Stimulated activated CD8-positive, alpha-beta memory T cell treated with anti-CD3 and anti-CD28 coated beads, Interleukin-4, amount 100 ng/mL, for 4 hours (primary cell): ENCODE data around the gene DBNL.

ENCODE experiments used
- DNase-seq, 2 donors: peaks; one replicate each; pipeline ENCODE4 v3.0.0-alpha.2; 2020; ENCODE audit warnings: low read depth in 2 of 2, low spot score in 1 of 2

The DBNL gene

DNA sequence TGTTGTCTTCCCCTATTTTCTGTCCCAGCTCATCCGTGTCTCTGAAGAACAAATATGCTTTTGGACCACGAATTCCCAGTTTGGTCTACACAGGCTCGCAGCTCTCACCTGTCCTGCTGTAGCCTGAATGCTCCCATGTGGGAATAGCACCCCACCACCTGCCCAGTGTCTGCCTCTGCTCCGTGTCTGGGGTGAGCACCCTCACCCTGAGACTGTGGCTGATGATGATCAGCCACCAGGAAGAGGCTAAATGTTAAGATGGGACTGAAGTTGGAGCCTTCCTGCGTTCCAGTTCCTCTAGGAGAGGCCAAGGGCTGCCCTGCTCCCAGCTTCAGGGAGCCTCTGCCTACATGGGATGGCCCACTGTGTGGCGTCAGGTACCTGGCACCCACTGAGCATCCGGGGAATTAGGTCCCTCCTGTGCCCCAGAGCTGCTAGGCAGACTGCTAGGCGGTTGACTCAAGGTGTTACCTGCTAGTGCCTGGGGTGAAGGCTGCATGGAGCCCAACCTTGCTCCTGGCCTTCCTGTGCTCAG is 17.2 kb downstream of the DBNL start:
- DNase-seq, result no peak

DNA sequence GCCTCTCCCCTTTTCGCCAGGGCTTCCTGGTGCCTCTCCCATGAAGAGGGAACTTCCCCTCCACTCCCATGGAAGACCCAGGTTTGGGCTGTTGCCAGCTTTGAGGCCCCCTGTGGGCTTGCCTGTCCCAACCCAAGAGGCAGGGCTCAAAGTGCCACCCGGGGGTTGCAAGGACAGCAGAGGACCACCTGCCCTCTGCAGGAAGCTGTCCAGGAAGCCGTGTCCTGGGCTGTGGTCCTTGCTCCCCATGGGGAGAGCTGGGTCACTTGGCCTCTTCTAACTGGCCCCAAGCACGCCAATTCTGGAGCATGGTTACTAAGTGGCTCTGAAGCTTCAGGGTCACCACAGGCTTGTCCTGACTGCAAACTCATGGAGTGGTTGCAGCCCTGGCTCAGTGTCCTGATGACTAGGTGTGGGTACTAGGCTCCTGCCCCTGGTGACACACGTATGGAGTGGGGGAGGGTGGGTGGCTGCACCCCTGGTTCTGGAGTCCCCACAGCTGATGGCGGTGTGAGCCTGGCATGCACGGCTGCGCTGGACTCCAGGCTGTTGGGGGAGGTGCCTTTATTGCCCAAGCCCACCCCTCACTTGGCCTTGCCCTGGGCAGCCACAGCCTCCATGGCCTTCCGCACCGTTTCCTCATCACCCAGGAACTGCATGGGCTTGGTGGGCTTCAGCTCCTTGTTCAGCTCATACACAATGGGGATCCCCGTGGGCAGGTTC is 17.8 kb downstream of the DBNL start:
- DNase-seq, result no peak

DNA sequence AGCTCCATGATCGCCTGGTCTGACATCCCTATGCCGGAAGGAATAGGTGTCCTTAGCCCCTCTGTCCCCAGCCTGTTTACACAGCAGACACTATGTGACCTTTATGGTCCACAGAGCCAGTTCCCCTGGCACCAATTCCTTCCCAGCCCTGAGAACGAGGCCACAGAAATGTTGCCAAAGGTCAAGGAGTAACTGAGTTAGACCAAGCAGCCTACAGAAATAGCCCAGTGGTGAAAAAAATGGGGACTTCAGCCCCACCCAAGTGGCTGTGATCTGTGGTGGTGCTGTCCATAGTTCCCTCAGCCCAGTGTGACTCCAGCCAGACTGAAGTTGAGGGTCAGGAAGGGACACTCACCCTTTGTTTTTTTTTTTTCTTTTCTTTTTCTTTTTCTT is 18.4 kb downstream of the DBNL start:
- no peak for DNase-seq

DNA sequence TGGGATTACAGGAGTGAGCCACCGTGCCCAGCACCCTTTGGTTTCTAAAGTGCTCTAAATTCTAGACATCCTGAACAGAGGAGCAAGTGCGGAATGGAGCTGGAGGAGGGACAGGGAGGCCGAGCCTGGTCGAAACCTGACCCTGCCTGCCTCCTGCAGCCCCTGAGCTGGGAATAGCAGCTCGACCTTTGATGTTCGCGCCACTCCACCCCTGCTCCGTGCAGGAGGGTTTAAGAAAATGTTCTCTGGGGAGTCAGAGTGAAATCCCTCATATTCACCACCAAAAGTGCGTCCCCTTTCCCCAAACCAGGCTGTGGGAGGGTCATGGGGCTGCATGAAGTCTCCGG is 19.0 kb downstream of the DBNL start:
- no peak for DNase-seq

DNA sequence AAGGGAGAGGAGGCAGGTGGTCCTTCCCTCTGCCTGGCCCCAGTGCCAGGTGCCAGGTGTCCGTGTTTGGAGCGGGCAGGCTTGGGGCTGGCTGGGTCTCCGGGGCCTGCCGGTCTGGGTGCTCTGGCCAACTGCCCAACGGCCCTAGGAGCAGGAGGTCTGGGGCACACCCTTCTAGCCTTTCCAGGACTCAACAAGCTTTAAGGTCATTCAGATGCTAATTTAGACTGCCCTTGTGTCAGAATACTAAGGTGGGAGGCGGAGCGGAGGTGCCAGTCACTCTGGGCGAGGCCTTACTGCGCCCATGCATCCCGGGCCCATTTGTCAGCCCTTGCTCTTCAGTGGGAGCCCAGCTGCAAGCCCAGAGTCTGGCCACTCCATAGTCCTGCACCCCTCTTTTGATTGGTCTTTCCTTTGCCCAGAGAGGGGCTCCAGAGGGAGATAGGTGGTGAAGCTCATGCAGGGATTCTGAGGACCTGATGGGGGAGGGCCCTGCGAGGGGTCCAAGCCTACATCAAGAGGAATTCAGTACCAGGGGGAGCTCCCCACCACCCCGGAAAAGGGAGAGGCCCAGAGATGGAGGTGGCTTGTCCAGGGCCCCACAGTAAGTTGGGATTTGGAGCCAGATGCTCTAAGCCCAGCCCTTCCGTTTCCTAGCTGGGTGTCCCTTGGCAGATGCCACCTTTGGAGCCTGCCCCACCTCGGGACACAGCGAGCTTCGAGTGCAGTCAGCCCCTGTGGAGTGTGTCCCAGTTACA is 19.6 kb downstream of the DBNL start:
- no peak for DNase-seq

DNA sequence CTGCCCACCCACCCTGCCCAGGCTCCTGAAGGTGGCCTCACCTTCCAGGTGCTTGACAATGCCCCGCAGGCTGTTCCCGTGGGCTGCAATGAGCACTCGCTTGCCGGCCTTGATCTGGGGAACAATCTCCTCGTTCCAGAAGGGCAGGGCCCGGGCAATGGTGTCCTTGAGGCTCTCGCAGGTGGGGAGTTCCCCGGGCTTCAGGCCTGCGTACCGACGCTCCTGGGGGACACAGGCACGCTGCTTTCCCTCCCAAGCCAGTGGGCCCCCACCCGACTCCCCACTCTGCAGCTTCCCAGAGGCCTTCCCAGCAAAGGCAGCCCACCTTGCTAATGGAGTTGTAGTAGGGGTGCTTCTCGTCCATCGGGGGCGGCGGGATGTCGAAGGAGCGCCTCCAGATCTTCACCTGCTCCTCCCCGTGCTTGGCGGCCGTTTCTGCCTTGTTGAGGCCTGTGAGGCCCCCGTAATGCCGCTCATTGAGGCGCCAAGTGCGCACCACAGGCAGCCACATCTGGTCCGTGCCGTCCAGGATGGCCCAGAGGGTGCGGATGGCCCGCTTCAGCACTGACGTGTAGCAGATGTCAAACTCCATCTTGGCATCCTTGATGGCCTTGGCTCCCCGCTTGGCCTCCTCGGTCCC is 20.4 kb downstream of the DBNL start:
- DNase-seq, result no peak

DNA sequence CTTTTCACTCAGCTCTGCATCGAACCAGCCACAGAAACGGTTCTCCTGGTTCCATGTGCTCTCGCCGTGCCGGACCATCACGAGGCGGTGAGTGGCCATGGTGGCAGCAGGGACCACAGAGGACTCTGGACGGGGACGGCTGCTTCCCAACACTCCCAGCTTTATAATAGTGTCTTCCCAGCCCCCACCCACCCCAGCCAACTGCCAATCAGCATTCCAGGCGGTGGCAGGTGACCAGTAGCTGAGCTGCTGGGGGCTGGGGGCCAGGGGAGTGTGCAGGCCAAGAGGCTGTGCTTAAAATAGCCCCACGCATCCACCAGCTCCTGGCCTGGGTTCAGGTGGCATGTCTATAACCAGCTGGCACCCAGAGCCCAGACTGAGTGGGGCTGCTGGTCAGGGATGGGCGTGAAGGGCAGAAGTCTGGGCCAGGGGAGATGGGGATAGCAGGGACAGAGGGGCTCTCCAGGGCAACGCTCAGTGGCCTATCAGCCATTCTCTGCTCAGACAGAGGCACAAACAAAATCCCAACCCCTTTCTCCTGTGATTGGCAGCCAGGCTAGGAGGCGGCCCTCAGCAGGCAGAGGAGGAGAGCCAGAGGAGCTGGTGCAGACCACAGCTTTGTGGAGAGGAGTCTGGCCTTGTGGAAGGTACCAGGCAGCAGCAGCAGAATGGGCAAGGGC is 21.1 kb downstream of the DBNL start, which contains the start of gene PGAM2:
TSS of gene PGAM2 (minus strand) at position 137 of the 680 bp plus-strand sequence. CDS start at position 99, 38 bp downstream.
- DNase-seq, result no peak

DNA sequence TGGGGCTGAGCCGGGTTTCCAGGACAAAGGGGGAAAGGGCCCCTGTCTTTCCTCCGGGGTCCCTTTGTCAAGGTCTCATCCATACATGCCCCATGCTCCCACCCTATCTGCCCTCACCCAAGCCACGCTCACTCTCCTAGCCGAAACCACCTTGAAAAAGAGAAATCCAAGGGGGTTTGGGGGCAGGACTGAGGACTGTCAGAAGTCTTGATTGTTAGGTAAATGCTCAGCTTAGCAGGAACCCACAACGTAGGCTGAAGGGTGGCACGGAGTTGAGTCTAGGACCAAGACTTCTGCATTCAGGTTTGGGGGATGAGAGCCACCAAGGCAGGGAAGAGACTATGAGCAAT is 21.6 kb downstream of the DBNL start:
- no peak for DNase-seq

DNA sequence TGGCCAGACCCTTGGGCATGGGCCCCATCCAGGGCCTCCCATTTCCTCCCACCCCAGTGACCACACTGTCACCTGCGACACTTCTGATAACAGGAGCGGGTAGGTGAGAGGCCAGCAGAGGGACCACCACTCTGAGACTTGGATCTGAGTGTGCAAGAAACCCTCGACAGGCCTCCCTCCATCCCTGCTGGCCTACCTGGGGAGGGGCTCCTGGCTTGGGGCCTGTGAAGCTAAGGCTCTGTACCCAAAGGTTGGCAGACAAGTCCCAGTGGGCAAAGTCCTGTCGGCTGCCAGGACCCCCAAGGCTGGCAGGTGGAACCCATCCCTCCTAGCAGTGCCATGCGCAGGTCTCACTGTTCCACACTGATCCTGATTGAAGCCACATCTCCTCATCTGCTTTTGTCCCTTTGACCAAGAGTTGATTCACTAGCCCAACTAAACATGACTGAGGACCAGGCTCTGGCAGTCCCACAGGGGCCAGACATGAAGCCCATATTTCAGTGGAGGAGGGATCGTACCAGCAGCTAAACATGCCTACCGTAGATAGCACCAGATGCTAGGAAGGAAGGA is 22.1 kb downstream of the DBNL start:
- DNase-seq, result no peak

DNA sequence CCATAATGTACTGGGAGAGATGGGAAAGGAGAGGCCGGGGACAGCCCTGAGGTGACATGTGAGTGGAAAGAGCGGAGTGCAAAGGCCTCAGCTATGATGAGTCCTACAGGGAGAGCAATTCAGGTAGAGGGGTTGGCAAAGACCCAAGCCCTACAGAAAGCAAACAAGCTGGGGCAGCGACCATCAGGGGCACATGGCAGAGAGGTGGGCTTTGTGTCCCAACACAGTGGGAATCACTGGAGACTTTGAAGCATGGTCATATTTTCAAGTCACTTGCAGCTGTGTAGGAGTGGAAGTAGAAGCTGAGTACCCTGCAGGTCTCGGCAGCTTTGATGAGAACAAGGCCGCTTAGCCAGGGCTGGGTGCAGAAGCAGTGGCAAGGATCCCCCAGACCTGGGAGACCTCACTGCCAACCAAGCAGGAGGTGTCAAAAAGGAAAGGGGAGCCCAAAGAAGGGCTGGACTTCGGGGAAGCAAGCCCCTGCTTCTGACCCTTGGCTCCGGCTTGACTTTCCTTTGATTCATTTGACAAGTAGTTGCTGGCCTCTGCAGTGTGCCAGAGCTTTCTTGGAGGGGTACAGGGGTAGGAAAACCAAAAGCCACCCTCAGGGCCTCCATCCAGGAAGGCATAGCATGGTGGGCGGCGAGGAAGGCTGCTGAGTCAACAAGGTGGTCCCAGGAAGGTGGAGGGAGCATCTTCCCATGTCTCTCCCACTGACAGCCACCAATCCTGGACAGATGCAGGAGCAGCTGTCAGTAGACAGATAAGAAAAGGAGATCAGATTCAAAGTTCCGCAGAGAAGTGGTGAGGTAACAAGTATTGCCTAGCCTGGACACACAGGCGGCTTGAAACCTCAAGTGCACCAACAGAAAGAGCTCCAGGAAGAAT is 22.8 kb downstream of the DBNL start:
- no peak for DNase-seq

DNA sequence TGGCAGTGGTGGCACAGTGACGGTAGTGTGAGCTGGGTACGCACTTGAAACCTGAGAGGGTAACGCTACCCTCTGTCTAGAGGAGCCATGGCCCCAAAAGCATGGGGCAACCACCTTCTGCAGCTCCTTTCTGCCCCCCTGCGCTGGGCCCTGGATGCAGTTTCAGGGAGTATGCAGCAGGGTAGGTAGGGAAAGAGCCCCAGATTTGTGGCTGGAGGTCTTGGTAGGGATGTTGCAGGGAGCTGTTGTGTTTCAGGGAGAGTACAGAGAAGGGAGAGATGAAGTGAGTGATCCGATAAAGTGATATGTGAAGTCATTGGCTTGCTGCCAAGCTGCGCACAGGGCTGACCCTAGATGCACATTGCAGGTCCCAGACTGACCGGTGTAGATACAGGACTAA is 23.6 kb downstream of the DBNL start:
- DNase-seq, result no peak

DNA sequence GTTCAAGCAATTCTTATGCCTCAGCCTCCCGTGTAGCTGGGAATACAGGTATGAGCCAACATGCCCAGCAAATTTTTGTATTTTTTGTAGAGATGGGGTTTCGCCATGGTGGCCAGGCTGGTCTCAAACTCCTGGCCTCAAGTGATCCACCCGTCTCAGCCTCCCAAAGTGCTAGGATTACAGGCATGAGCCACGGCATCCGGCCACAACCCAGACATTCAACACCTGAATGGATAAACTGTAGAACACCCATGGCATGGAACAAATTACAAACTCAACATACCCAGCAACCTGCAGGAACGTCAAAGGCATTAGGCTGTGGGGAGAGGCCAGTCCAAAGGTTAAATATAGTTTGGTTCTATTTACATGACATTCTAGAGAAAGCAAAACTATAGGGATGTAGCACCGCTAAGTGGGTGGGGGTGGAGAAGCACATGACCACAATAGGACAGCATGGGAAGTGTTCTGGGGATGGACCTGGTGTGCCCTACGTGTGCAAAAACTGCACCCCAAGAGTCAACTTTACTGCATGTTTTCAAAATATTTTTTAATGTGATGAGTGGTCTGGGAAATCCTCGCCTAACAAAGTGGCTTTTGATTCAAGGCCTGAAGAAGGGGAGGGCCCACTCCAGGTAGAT is 27.3 kb downstream of the DBNL start:
- DNase-seq, result no peak

DNA sequence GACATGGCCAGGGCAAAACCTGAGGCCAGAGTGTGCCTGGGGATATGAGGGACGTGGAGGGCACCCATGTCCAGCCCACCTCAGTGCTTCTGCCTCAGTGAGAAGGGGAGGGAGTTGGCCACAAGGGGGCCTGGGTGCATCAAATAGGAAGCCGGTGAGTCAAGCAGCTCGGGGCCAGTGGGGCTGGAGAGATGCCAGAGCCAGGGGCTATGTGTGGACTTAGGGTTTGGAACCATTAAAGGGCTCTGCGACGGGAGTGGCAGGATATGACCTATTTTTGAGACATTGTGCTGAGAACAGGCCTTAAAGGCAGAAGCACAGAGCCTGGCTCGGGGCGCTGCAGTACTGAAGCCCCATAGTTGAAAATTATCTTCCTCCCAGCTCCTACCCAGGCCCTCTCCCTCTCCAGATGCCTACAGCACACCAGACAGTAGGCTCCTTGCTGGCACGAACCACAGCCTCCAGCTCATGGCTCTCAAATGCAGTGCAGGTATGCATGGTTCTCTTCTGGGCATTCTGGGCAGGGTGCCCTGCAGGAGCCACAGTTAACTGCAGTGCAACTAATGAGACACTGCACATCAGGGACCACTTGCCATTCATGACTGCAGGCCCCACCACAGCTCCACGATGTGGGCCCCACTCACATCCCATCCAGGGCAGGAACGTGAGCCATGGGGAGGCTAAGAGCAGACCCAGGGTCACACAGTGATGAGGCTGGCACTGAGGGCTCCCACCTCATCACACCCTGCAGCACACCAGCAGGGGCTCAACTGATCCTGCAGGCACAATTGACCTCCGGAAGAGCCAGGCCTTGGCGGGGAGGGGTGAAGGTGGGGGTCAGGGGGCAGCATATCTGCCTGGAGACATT is 28.1 kb downstream of the DBNL start:
- peak; percentile 13 to 23 for DNase-seq

DNA sequence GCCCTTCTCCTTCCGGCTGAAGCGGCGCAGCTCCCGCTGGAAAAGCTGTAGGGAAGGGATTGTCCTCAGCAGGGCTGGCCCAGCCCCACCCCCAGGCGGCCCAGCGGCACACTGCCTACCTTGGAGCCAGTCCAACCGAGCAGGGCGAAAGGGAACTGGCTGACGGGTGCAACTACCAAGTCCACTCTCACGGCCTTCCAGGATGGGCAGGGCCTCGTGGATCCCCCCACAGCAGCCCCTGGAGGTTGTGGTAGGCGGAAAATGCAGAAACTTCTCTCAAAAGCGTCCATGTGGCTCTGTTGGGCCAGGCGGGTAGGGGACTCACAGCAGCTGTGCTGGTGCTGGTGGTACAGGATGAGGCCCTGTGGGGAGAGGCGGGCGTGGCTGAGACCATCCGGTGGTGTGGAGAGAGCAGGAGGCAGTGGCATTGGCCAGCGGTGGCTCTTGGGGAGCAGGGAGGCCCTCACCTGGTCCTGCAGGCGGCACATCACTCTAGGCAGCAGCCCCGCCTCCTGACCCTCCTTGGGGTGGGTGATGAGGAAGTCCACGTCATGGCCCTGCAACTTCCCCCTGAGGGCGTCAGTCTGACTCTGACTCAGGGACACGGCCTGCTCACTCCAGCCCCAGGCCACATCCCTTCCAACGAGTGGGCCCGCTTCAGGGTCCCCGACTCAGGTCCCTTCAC is 29.3 kb downstream of the DBNL start:
- DNase-seq, result peak; percentile 31 to 59

DNA sequence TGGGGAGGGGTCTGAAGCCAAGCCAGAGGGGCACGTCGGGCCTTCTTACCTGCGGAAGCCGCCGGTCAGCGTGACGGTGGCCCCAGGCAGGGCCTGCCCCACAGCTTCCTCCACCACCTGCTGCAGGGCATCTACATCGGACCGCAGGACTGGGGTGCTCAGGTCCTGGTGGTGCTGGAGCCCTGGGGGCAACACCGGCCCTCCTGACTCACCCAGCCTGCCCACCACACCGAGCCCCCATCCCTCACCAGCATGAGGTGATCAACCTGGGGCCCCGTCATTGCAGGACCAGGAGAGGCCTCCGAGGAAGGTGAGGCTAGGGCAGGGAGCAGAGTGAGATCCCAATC is 29.8 kb downstream of the DBNL start:
- no peak for DNase-seq

DNA sequence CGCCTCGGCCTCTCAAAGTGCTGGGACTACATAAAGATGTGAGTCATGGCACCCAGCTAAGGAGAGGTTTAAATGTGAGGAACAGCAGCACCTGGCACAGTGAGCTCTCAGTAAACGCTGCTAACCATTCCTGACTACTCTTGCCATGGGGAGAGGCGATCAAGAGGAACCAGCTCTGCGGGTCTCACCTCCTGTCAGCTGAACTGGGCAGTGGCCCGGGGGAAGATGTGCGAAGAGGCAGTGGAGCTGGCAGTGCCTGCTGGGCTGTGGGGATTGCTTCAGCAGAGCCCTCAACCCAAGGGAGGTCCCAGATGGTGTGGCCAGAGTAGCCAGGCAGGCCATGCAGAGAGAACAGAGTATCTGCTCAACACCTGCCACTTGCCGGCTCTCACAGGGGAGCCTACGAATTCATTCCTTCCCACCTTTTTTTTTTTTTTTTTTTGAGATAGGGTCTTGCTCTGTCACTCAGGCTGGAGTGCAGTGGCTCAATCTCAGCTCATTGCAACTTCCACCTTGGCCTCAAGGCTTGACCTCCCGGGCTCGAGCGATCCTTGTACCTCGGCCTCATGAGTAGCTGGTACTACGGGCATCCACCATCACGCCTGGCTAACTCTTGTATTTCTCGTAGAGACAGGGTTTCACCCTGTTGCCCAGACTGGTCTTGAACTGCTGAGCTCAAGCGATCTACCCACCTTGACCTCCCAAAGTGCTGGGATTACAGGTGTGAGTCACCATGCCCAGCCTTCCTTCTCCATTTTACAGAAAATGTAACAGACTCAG is 31.0 kb downstream of the DBNL start:
- DNase-seq, result no peak

DNA sequence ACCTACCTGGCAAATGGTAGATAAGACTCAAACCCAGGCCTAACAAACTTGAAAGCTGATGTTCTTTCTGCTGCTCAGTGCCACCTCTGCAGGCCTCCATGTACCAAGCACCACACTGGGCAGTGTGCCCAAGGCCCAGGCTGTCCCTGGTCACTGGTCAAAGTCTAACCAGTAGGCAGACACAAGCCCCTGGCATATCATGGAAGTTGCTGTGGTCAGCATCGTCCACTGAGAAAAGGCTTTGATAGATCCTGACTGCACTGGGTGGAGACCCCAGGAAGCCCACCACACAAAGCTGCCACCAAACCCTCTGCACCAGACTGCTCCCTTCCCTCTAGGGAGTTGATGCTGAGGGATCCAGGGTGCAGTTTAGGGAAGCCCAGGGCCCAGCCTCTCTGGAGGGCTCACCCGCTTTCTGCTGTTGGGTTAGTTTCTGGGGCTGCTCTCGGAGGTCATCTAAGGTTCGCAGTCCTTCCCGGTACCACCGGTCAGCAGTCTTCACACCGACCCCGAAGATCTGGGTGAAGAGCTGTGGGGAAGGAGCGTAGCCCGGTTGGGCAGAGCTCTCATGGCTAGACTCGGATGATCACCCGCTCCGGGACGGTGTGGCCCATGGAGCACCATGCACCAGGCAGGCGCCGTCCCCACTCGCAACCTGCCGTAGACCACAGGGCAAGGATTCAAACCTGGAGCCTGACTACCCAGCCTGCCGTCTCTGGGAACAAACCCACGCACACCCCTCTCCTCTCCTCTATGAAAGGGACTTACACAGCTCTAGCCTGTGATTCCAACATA is 31.8 kb downstream of the DBNL start:
- no peak for DNase-seq
